ENCODE data around the gene ICAM3.

DNA sequence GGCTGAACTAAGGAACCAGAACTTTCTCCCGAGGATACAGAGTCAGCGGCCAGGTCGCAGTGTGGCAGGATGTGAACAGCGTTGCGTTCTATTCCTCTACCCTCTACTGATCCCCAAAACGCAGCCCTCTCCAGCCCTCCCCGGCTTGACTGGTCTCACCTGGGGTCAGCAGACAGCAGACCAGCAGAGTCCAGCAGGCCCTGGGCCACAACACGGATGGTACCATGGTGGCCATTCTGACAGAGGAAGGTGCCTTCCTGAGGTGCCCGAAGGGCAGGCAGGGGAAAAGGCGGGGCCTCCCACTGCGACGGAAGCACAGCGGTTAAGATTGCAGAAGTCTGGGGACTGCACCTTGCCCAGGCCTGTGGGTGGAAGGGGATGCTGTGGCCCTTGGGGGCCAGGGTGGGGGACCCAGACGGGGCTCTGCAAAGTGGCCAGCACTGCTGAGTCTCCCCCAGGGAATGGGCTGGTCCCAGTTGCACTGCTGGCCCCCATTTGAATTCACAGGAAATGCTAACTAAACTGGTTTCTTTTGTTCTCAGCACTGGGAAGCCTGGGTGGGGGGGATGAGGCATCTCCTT, at the start of gene ICAM3:
- no peak for TF ChIP-seq POLR2A (IDR thresholded peaks at IDR 0.05; ENCODE audit: low read depth, low read length)
- TF ChIP-seq, protein P1, sequence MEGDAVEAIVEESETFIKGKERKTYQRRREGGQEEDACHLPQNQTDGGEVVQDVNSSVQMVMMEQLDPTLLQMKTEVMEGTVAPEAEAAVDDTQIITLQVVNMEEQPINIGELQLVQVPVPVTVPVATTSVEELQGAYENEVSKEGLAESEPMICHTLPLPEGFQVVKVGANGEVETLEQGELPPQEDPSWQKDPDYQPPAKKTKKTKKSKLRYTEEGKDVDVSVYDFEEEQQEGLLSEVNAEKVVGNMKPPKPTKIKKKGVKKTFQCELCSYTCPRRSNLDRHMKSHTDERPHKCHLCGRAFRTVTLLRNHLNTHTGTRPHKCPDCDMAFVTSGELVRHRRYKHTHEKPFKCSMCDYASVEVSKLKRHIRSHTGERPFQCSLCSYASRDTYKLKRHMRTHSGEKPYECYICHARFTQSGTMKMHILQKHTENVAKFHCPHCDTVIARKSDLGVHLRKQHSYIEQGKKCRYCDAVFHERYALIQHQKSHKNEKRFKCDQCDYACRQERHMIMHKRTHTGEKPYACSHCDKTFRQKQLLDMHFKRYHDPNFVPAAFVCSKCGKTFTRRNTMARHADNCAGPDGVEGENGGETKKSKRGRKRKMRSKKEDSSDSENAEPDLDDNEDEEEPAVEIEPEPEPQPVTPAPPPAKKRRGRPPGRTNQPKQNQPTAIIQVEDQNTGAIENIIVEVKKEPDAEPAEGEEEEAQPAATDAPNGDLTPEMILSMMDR (conservative IDR thresholded peaks at IDR 0.05; ENCODE audit: low read depth, low read length), result no peak
- no peak for TF ChIP-seq MXI1 (IDR thresholded peaks at IDR 0.05; ENCODE audit: borderline replicate concordance, low read depth, low read length)
- no peak for TF ChIP-seq RFX5 (IDR thresholded peaks at IDR 0.05; ENCODE audit: low read depth, low read length)
- no peak for TF ChIP-seq MAZ (IDR thresholded peaks at IDR 0.05; ENCODE audit: borderline replicate concordance, low read depth, low read length)
